SK-N-SH (cell line): ENCODE data around the gene MTREX. TPM values are rescaled to one million over a fixed set of nuclear protein-coding genes. Genes with fewer than 3 reads are reported as not detected.

Source experiments
- CTCF ChIA-PET: fragments of 300-600, 350-600 bp; formaldehyde crosslinking; extraction: SDS; loops from one replicate; lab custom pipeline; 2021; lab: Yijun Ruan, JAX
- POLR2A ChIA-PET: fragments of 350-600 bp; sonication (Branson Sonifier 250); formaldehyde crosslinking; extraction: SDS; loops from one replicate; lab custom pipeline; 2020; ENCODE audit warnings: antibody characterized with exemption, inconsistent platforms; lab: Yijun Ruan, JAX
- DNase-seq: peaks from one replicate; pipeline ENCODE4 v3.0.0; 2012
- H2AFZ ChIP-seq: fragments of 200-600 bp; sonication (generic); 2 replicates; pipeline ENCODE4 v1.8.1; 2016; ENCODE audit warnings: antibody characterized with exemption, mild to moderate bottlenecking, low read depth
- H3F3A ChIP-seq: fragments of 200-600 bp; sonication (generic); replicated peaks from 2 replicates; pipeline ENCODE3; 2016; ENCODE audit warnings: antibody characterized with exemption, mild to moderate bottlenecking; ENCODE audit not compliant: insufficient read depth
- H3K27ac ChIP-seq, 2 experiments: fragments of 200-500 bp in 1 of 2; fragments of 200-600 bp in 1 of 2; sonication (Bioruptor generic) in 1 of 2; sonication (generic), shearing (Covaris generic) in 1 of 2; 2 replicates each; pipeline versions ENCODE4 v1.5.1 to v1.6.1; 2014 to 2016; ENCODE audit warnings: low read depth in 2 of 2, inconsistent platforms in 1 of 2, low read length in 1 of 2, mild to moderate bottlenecking in 1 of 2, mixed read lengths in 1 of 2
- H3K27me3 ChIP-seq: fragments of 200-600 bp; sonication (generic), shearing (Covaris generic); 2 replicates; pipeline ENCODE4 v1.6.1; 2016; ENCODE audit warnings: mixed run types; ENCODE audit not compliant: insufficient read depth
- H3K36me3 ChIP-seq, 2 experiments: fragments of 200-500 bp in 1 of 2; fragments of 200-600 bp in 1 of 2; sonication (Bioruptor generic) in 1 of 2; sonication (generic) in 1 of 2; replicated peaks in 1 of 2; 2 replicates each; pipeline versions ENCODE3 to v1.5.1; 2014 to 2016; ENCODE audit warnings: low read length in 1 of 2, mild to moderate bottlenecking in 1 of 2; ENCODE audit not compliant: insufficient read depth in 2 of 2, control insufficient read depth in 1 of 2
- H3K4me1 ChIP-seq, 2 experiments: fragments of 200-500 bp in 1 of 2; fragments of 200-600 bp in 1 of 2; sonication (Bioruptor generic) in 1 of 2; sonication (generic), shearing (Covaris generic) in 1 of 2; 2 replicates each; pipeline versions ENCODE4 v1.5.1 to v1.6.1; 2014 to 2016; ENCODE audit warnings: low read depth in 1 of 2, low read length in 1 of 2, mixed run types in 1 of 2; ENCODE audit not compliant: insufficient read depth in 2 of 2, control insufficient read depth in 1 of 2
- H3K4me2 ChIP-seq: fragments of 200-600 bp; sonication (generic), shearing (Covaris generic); 2 replicates; pipeline ENCODE4 v1.6.1; 2017; ENCODE audit warnings: mixed run types
- H3K4me3 ChIP-seq, 2 experiments: fragments of 200-500 bp in 1 of 2; fragments of 200-600 bp in 1 of 2; sonication (Bioruptor generic) in 1 of 2; sonication (generic), shearing (Covaris generic) in 1 of 2; 2 replicates each; pipeline versions ENCODE4 v1.5.1 to v1.8.1; 2014 to 2016; ENCODE audit warnings: low read depth in 2 of 2, inconsistent platforms in 1 of 2, low read length in 1 of 2, mild to moderate bottlenecking in 1 of 2, mixed read lengths in 1 of 2, moderate library complexity in 1 of 2
- H3K79me2 ChIP-seq: fragments of 200-600 bp; sonication (generic); 2 replicates; pipeline ENCODE4 v1.8.1; 2017; ENCODE audit warnings: mild to moderate bottlenecking; ENCODE audit not compliant: insufficient read depth
- H3K9ac ChIP-seq: fragments of 200-600 bp; sonication (generic); 2 replicates; pipeline ENCODE4 v1.6.1; 2017; ENCODE audit warnings: mixed run types
- H3K9me2 ChIP-seq: fragments of 200-600 bp; sonication (generic); 2 replicates; pipeline ENCODE4 v1.6.1; 2017; ENCODE audit warnings: mixed run types
- H3K9me3 ChIP-seq: fragments of 200-600 bp; sonication (generic); 2 replicates; pipeline ENCODE4 v1.6.1; 2017; ENCODE audit warnings: mixed run types, mild to moderate bottlenecking, moderate library complexity
- H4K20me1 ChIP-seq: fragments of 200-600 bp; sonication (generic); 2 replicates; pipeline ENCODE4 v1.6.1; 2017; ENCODE audit warnings: mild to moderate bottlenecking, mixed run types; ENCODE audit not compliant: insufficient read depth
- ELF1 ChIP-seq: IDR thresholded peaks from 2 replicates; pipeline ENCODE4 v1.4.0; 2012
- EP300 ChIP-seq, 2 experiments: IDR thresholded peaks; 2 replicates each; pipeline versions ENCODE4 v1.4.0 to v1.6.1; 2012; ENCODE audit warnings: borderline replicate concordance in 1 of 2, low read depth in 1 of 2, low read length in 1 of 2
- EZH2phosphoT487 ChIP-seq: fragments of 200-600 bp; sonication (generic); IDR thresholded peaks from 2 replicates; pipeline ENCODE4 v1.6.1; 2017; ENCODE audit warnings: low read depth, mixed run types, mild to moderate bottlenecking, antibody characterized with exemption, moderate library complexity, borderline replicate concordance
- FOSL2 ChIP-seq: IDR thresholded peaks from 2 replicates; pipeline ENCODE4 v1.4.0; 2012; ENCODE audit warnings: low read depth, mild to moderate bottlenecking, moderate library complexity, borderline replicate concordance
- FOXJ3 ChIP-seq: sonication (generic); formaldehyde crosslinking; IDR thresholded peaks from 2 replicates; pipeline ENCODE4 v1.5.1; 2020; ENCODE audit warnings: mild to moderate bottlenecking, missing genetic modification reagents
- GABPA ChIP-seq: IDR thresholded peaks from 2 replicates; pipeline ENCODE4 v1.4.0; 2012; ENCODE audit warnings: low read depth, mild to moderate bottlenecking
- GATA2 ChIP-seq: sonication (generic); formaldehyde crosslinking; IDR thresholded peaks from 2 replicates; pipeline ENCODE4 v1.5.0; 2020; ENCODE audit warnings: mild to moderate bottlenecking, missing genetic modification reagents
- MEF2A ChIP-seq: IDR thresholded peaks from 2 replicates; pipeline ENCODE4 v1.4.0; 2012; ENCODE audit warnings: low read depth, borderline replicate concordance
- MXI1 ChIP-seq: IDR thresholded peaks from 2 replicates; pipeline ENCODE4 v1.6.1; 2012; ENCODE audit warnings: mild to moderate bottlenecking, low read depth, low read length, improper control_type of control experiment
- RFX5 ChIP-seq: IDR thresholded peaks from 2 replicates; pipeline ENCODE4 v1.6.1; 2012; ENCODE audit warnings: mild to moderate bottlenecking, improper control_type of control experiment, low read length
- RXRA ChIP-seq: IDR thresholded peaks from 2 replicates; pipeline ENCODE4 v1.4.0; 2012; ENCODE audit warnings: low read depth, mild to moderate bottlenecking, borderline replicate concordance
- TAF1 ChIP-seq: IDR thresholded peaks from 2 replicates; pipeline ENCODE4 v1.6.1; 2012; ENCODE audit warnings: low read depth, mild to moderate bottlenecking, low read length, moderate library complexity, borderline replicate concordance
- YY1 ChIP-seq: IDR thresholded peaks from 2 replicates; pipeline ENCODE4 v1.4.0; 2012; ENCODE audit warnings: low read depth, mild to moderate bottlenecking
- WGBS: methylation state at CpG from one replicate; pipeline ENCODE4 v1.1.6; 2017; ENCODE audit warnings: low lambda C conversion rate; 5-methylcytosine and 5-hydroxymethylcytosine counted together
- polyA plus RNA-seq, 3 experiments: library from polyadenylated mRNA; depleted of rRNA; stranded (reverse); fragments of >200 nt; gene quantifications; 2 replicates each; pipeline ENCODE4 v1.2.3, GENCODE V29; 2012
- TF ChIP-seq, protein P1 (sequence below): IDR thresholded peaks from 2 replicates; pipeline ENCODE4 v1.4.0; 2012; ENCODE audit warnings: low read depth, borderline replicate concordance
- TF ChIP-seq, protein P2 (sequence below): IDR thresholded peaks from 2 replicates; pipeline ENCODE4 v1.4.0; 2012; ENCODE audit warnings: low read depth
- TF ChIP-seq, protein P3 (sequence below): fragments of 200-600 bp; sonication (generic); IDR thresholded peaks from 2 replicates; pipeline ENCODE4 v1.6.1; 2017; ENCODE audit warnings: antibody characterized with exemption, mild to moderate bottlenecking, moderate library complexity
- TF ChIP-seq, protein P4 (sequence below): fragments of 150-350 bp; IDR thresholded peaks from 2 replicates; pipeline ENCODE4 v1.6.1; 2016; ENCODE audit warnings: mild to moderate bottlenecking, low read depth, low read length
- TF ChIP-seq, protein P5 (sequence below): fragments of 150-350 bp; IDR thresholded peaks from 2 replicates; pipeline ENCODE4 v1.6.1; 2017; ENCODE audit warnings: antibody characterized with exemption, low read length, low read depth, borderline replicate concordance

The MTREX gene
- polyA plus RNA-seq, 1 of the 3 experiments (the other 2 are of a cell fraction): 11.2 TPM

DNA sequence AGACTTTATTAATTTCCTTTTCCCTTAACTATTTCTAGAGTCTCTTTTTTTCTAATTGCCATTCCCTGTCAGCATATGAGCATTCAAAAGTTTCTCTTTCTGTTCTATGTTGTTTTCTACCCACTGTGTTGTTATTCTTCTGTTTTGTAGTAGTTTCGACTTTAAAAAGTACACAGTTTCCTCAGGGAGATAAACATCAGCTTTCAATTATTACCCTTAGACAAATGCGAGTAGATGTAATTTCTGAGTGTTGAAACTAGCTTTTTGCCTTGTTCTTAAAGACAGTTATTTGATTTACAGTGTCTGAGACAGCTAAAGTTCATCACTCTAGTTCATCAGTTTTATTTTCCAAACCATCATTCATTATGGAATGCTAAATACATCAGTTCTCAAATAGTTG is 19.5 kb downstream of the MTREX start:
- H4K20me1 ChIP-seq: no peaks in the 10 kb centered on the region
- H3K4me2 ChIP-seq: no peak overlapping the region
- ChIA-PET CTCF (interaction anchor here (1.1 kb wide), 1 partner anchor 16 kb away, joined by 3 read pairs; no protein-coding TSS in a partner anchor), POLR2A (no interaction called here)
- no peaks in the 10 kb centered on the region for H3K9me3 ChIP-seq
- H3K36me3 ChIP-seq: peaks cover 35 to 48% of the 10 kb centered on the region in 2 experiments
- no peak overlapping the region for H3K27ac ChIP-seq
- TF ChIP-seq RFX5 (no peak), RXRA (no peak), YY1 (no peak), ELF1 (no peak), MEF2A (no peak), GABPA (no peak), GATA2 (CRISPR knock-in tag) (no peak), MXI1 (no peak), FOSL2 (no peak), EP300 (IDR thresholded peaks at IDR 0.05; ENCODE audit: borderline replicate concordance in 1 of 2, low read depth in 1 of 2, low read length in 1 of 2) (no peak), TAF1 (no peak), FOXJ3 (no peak), EZH2phosphoT487 (no peak)
- TF ChIP-seq, protein P1, sequence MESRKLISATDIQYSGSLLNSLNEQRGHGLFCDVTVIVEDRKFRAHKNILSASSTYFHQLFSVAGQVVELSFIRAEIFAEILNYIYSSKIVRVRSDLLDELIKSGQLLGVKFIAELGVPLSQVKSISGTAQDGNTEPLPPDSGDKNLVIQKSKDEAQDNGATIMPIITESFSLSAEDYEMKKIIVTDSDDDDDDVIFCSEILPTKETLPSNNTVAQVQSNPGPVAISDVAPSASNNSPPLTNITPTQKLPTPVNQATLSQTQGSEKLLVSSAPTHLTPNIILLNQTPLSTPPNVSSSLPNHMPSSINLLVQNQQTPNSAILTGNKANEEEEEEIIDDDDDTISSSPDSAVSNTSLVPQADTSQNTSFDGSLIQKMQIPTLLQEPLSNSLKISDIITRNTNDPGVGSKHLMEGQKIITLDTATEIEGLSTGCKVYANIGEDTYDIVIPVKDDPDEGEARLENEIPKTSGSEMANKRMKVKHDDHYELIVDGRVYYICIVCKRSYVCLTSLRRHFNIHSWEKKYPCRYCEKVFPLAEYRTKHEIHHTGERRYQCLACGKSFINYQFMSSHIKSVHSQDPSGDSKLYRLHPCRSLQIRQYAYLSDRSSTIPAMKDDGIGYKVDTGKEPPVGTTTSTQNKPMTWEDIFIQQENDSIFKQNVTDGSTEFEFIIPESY: no peak
- TF ChIP-seq, protein P2, sequence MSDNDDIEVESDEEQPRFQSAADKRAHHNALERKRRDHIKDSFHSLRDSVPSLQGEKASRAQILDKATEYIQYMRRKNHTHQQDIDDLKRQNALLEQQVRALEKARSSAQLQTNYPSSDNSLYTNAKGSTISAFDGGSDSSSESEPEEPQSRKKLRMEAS: no peak
- TF ChIP-seq, protein P3, sequence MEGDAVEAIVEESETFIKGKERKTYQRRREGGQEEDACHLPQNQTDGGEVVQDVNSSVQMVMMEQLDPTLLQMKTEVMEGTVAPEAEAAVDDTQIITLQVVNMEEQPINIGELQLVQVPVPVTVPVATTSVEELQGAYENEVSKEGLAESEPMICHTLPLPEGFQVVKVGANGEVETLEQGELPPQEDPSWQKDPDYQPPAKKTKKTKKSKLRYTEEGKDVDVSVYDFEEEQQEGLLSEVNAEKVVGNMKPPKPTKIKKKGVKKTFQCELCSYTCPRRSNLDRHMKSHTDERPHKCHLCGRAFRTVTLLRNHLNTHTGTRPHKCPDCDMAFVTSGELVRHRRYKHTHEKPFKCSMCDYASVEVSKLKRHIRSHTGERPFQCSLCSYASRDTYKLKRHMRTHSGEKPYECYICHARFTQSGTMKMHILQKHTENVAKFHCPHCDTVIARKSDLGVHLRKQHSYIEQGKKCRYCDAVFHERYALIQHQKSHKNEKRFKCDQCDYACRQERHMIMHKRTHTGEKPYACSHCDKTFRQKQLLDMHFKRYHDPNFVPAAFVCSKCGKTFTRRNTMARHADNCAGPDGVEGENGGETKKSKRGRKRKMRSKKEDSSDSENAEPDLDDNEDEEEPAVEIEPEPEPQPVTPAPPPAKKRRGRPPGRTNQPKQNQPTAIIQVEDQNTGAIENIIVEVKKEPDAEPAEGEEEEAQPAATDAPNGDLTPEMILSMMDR: no peak
- TF ChIP-seq, protein P4, sequence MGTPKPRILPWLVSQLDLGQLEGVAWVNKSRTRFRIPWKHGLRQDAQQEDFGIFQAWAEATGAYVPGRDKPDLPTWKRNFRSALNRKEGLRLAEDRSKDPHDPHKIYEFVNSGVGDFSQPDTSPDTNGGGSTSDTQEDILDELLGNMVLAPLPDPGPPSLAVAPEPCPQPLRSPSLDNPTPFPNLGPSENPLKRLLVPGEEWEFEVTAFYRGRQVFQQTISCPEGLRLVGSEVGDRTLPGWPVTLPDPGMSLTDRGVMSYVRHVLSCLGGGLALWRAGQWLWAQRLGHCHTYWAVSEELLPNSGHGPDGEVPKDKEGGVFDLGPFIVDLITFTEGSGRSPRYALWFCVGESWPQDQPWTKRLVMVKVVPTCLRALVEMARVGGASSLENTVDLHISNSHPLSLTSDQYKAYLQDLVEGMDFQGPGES: no peak
- TF ChIP-seq, protein P5, sequence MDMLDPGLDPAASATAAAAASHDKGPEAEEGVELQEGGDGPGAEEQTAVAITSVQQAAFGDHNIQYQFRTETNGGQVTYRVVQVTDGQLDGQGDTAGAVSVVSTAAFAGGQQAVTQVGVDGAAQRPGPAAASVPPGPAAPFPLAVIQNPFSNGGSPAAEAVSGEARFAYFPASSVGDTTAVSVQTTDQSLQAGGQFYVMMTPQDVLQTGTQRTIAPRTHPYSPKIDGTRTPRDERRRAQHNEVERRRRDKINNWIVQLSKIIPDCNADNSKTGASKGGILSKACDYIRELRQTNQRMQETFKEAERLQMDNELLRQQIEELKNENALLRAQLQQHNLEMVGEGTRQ: no peak
- H3K4me1 ChIP-seq: no peaks in the 10 kb centered on the region
- H3K79me2 ChIP-seq: peaks cover 21% of the 10 kb centered on the region
- no peaks in the 10 kb centered on the region for H3K27me3 ChIP-seq
- 48% methylated on average over 2 of the region's 2 CpGs for WGBS
- H2AFZ ChIP-seq: no peak overlapping the region
- H3K4me3 ChIP-seq: no peak overlapping the region
- H3F3A ChIP-seq: no peaks in the 10 kb centered on the region
- no peak for DNase-seq
- H3K9ac ChIP-seq: no peak overlapping the region
- H3K9me2 ChIP-seq: no peaks in the 10 kb centered on the region
